Nephron (organoid): ENCODE results near the gene SEMA3A.
"Not testable (repeated sequence)": the region's sequence is repeated elsewhere in the genome, so short reads cannot be mapped to it uniquely, and the experiment has no call there.

Source experiments
- H3K27ac Mint-ChIP-seq, 3 experiments: 2 replicates each; pipeline ENCODE4 v1.8.0; 2020; ENCODE audit warnings: mixed read lengths in 3 of 3, mild to moderate bottlenecking in 2 of 3, moderate library complexity in 1 of 3
- H3K27me3 Mint-ChIP-seq: 2 replicates; pipeline ENCODE4 v1.8.0; 2021; ENCODE audit warnings: low read depth, mild to moderate bottlenecking, moderate library complexity, mixed read lengths
- H3K36me3 Mint-ChIP-seq: 2 replicates; pipeline ENCODE4 v1.8.0; 2020; ENCODE audit warnings: low read depth, mixed read lengths
- H3K4me1 Mint-ChIP-seq: 2 replicates; pipeline ENCODE4 v1.8.0; 2020; ENCODE audit warnings: mixed read lengths
- H3K4me3 Mint-ChIP-seq, 3 experiments: 2 replicates each; pipeline ENCODE4 v1.8.0; 2020; ENCODE audit warnings: mild to moderate bottlenecking in 3 of 3, mixed read lengths in 3 of 3, moderate library complexity in 2 of 3
- H3K9me3 Mint-ChIP-seq: 2 replicates; pipeline ENCODE4 v1.8.0; 2020; ENCODE audit warnings: mixed read lengths
- CTCF ChIP-seq, 3 experiments: fragments of 200-600 bp; sonication (generic); IDR thresholded peaks; one replicate each; pipeline ENCODE4 v1.5.0; 2021; ENCODE audit warnings: antibody characterized with exemption in 3 of 3; ENCODE audit not compliant: unreplicated experiment in 3 of 3

Gene SEMA3A

GRCh38 chr7:84194484-84195271, at the start of gene SEMA3A:
Gene SEMA3A, minus strand, starts transcription at chr7:84194789. Its CDS starts 203 bp downstream, at chr7:84194586.
- Mint-ChIP-seq H3K27ac (peak within 1 kb of the TSS; percentile 82 to 88 (median 85)), H3K4me3 (peak within 1 kb of the TSS; percentile 93 to 96 (median 94))

GRCh38 chr7:84243037-84243436, 48.4 kb upstream of the SEMA3A start:
- not testable (repeated sequence) for H3K4me3 Mint-ChIP-seq, H3K27me3 Mint-ChIP-seq, H3K27ac Mint-ChIP-seq, H3K4me1 Mint-ChIP-seq
- Mint-ChIP-seq H3K36me3 (peaks cover 22% of the 10 kb centered on the region), H3K9me3 (peaks cover 50% of the 10 kb centered on the region)

More at GRCh38 chr7:84194484-84195271, at the start of gene SEMA3A:
- TF ChIP-seq CTCF (IDR thresholded peaks at IDR 0.05; ENCODE audit: unreplicated experiment in 3 of 3) = no peak
- H3K27me3 Mint-ChIP-seq = peaks cover 6% of the 10 kb centered on the region
- H3K36me3 Mint-ChIP-seq = no peaks in the 10 kb centered on the region
- H3K4me1 Mint-ChIP-seq = peaks cover 23% of the 10 kb centered on the region
- no peaks in the 10 kb centered on the region for H3K9me3 Mint-ChIP-seq

GRCh38 chr7:84238596-84238995, 44.0 kb upstream of the SEMA3A start:
- Mint-ChIP-seq H3K9me3 (peaks cover 32% of the 10 kb centered on the region), H3K4me3 (no peak overlapping the region), H3K27me3 (no peaks in the 10 kb centered on the region), H3K36me3 (peaks cover 14% of the 10 kb centered on the region), H3K4me1 (no peaks in the 10 kb centered on the region), H3K27ac (no peak overlapping the region)
- no peak for TF ChIP-seq CTCF (IDR thresholded peaks at IDR 0.05; ENCODE audit: unreplicated experiment in 3 of 3)

GRCh38 chr7:84237533-84238173, 43.1 kb upstream of the SEMA3A start:
- Mint-ChIP-seq H3K4me1 (no peaks in the 10 kb centered on the region), H3K9me3 (peaks cover 22% of the 10 kb centered on the region), H3K4me3 (no peak overlapping the region), H3K27ac (no peak overlapping the region), H3K36me3 (peaks cover 9% of the 10 kb centered on the region), H3K27me3 (no peaks in the 10 kb centered on the region)
- TF ChIP-seq CTCF (IDR thresholded peaks at IDR 0.05; ENCODE audit: unreplicated experiment in 3 of 3) = no peak

GRCh38 chr7:84236398-84236797, 41.8 kb upstream of the SEMA3A start:
- no peaks in the 10 kb centered on the region for H3K27me3 Mint-ChIP-seq
- H3K4me3 Mint-ChIP-seq = no peak overlapping the region
- TF ChIP-seq CTCF (IDR thresholded peaks at IDR 0.05; ENCODE audit: unreplicated experiment in 3 of 3) = no peak
- H3K36me3 Mint-ChIP-seq = peaks cover 5% of the 10 kb centered on the region
- H3K4me1 Mint-ChIP-seq = no peaks in the 10 kb centered on the region
- peaks cover 10% of the 10 kb centered on the region for H3K9me3 Mint-ChIP-seq
- H3K27ac Mint-ChIP-seq = no peak overlapping the region

- H3K27ac Mint-ChIP-seq = peak overlapping the region in 1 of 3 experiments; percentile 3
- peaks cover 5% of the 10 kb centered on the region for H3K4me1 Mint-ChIP-seq
- no peak overlapping the region for H3K4me3 Mint-ChIP-seq
- no peak for TF ChIP-seq CTCF (IDR thresholded peaks at IDR 0.05; ENCODE audit: unreplicated experiment in 3 of 3)
- H3K36me3 Mint-ChIP-seq = no peaks in the 10 kb centered on the region
- no peaks in the 10 kb centered on the region for H3K9me3 Mint-ChIP-seq
- no peaks in the 10 kb centered on the region for H3K27me3 Mint-ChIP-seq
These were observed 38.1 kb upstream of the SEMA3A start for GRCh38 chr7:84232646-84233045.
